Left lung (tissue), 10 donors: ENCODE measurements around the gene COL4A4. TPM values are rescaled to one million over a fixed set of nuclear protein-coding genes. Genes with fewer than 3 reads are reported as not detected.

Experiments
- ATAC-seq: fragments of 200-7000 bp; cut with Tn5 transposase; one replicate; pipeline ENCODE4 v1.9.1; 2020; ENCODE audit warnings: moderate library complexity
- DNase-seq, 4 donors: peaks; one replicate each; pipeline ENCODE4 v3.0.0-alpha.2; 2013 to 2020
- H3K27ac ChIP-seq, 2 donors: fragments of 200-600 bp; sonication (generic) in 1 of 2; one replicate each; pipeline versions ENCODE4 v1.5.0 to v1.8.0; 2020 to 2021
- H3K27me3 ChIP-seq, 2 donors: fragments of 200-600 bp; sonication (generic) in 1 of 2; one replicate each; pipeline versions ENCODE4 v1.5.0 to v1.8.0; 2020 to 2021
- H3K36me3 ChIP-seq, 2 donors: fragments of 200-600 bp; sonication (generic) in 1 of 2; one replicate each; pipeline versions ENCODE4 v1.5.0 to v1.8.0; 2020 to 2021
- H3K4me1 ChIP-seq, 2 donors: fragments of 200-600 bp; one replicate each; pipeline ENCODE4 v1.8.0; 2021
- H3K4me3 ChIP-seq, 2 donors: fragments of 200-600 bp; sonication (generic) in 1 of 2; one replicate each; pipeline versions ENCODE4 v1.5.0 to v1.8.0; 2020 to 2021; ENCODE audit warnings: mild to moderate bottlenecking in 1 of 2
- H3K9me3 ChIP-seq, 2 donors: fragments of 200-600 bp; sonication (generic) in 1 of 2; one replicate each; pipeline versions ENCODE4 v1.5.0 to v1.8.0; 2020 to 2021
- CTCF ChIP-seq, 2 donors: fragments of 200-600 bp; sonication (generic) in 1 of 2; IDR thresholded peaks; one replicate each; pipeline versions ENCODE4 v1.5.0 to v1.8.0; 2021; ENCODE audit warnings: antibody characterized with exemption in 2 of 2
- intact Hi-C, 2 donors: fragments of 100-400 bp; cut with DNase I; formaldehyde crosslinking; loops; one replicate each; pipeline versions ENCODE4 v1.11.2 to v1.14.2; 2022
- polyA plus RNA-seq, 6 donors: library from polyadenylated mRNA; unstranded; fragments of 120-200 nt; gene quantifications; one replicate each; pipeline ENCODE4 v1.2.1, GENCODE V29; 2013; ENCODE audit not compliant: insufficient read length in 6 of 6
- total RNA-seq, 2 donors: library from RNA; stranded (reverse); fragmentation: NEBNext Ultra II Directional; extraction: Animal tissue kit (Norgen Biotek cat#: 25700); gene quantifications; one replicate each; pipeline ENCODE4 v1.2.1, GENCODE V29; 2021
- donor health status: DM: no; HTN: yes; CAD: no.
- donor health status: DM: no; HTN: no; CAD: no.

The COL4A4 gene
- total and polyA plus RNA-seq, 8 donors = 5.4 to 51.2 (median 10.2) TPM

- Histone ChIP-seq H3K4me1 (no peaks in the 10 kb centered on the region), H3K27ac (no peak overlapping the region), H3K27me3 (no peaks in the 10 kb centered on the region), H3K4me3 (no peak overlapping the region), H3K36me3 (no peaks in the 10 kb centered on the region), H3K9me3 (no peaks in the 10 kb centered on the region)
- ATAC-seq (no peak), DNase-seq (no peak)
- intact Hi-C loops = loop anchor here in 1 of 2 donors (10.0 kb wide), 1 partner anchor 137 kb away; the partner anchor contains the start of gene RHBDD1
- TF ChIP-seq CTCF (IDR thresholded peaks at IDR 0.05) = no peak
Measured at GRCh38 chr2:226971770-226972169, 192.2 kb downstream of the COL4A4 start.

- ATAC-seq (no peak), DNase-seq (no peak)
- Histone ChIP-seq H3K27me3 (no peaks in the 10 kb centered on the region), H3K4me3 (no peak overlapping the region), H3K4me1 (no peaks in the 10 kb centered on the region), H3K27ac (no peak overlapping the region), H3K9me3 (no peaks in the 10 kb centered on the region), H3K36me3 (no peaks in the 10 kb centered on the region)
- TF ChIP-seq CTCF (IDR thresholded peaks at IDR 0.05) = no peak
- intact Hi-C loops = loop anchor here in 1 of 2 donors (10.0 kb wide), 1 partner anchor 136 kb away; the partner anchor contains the start of gene RHBDD1
Measured at GRCh38 chr2:226971084-226971483, 192.9 kb downstream of the COL4A4 start.

- Histone ChIP-seq H3K4me3 (no peak overlapping the region), H3K9me3 (no peaks in the 10 kb centered on the region), H3K4me1 (no peaks in the 10 kb centered on the region), H3K36me3 (no peaks in the 10 kb centered on the region), H3K27ac (no peak overlapping the region), H3K27me3 (no peaks in the 10 kb centered on the region)
- no peak for TF ChIP-seq CTCF (IDR thresholded peaks at IDR 0.05)
- DNase-seq (no peak), ATAC-seq (no peak)
- intact Hi-C loops = loop anchor here in 1 of 2 donors (10.0 kb wide), 1 partner anchor 136 kb away; the partner anchor contains the start of gene RHBDD1
Measured at GRCh38 chr2:226970362-226970761, 193.6 kb downstream of the COL4A4 start.

- no peak for DNase-seq
- no peak for TF ChIP-seq CTCF (IDR thresholded peaks at IDR 0.05)
- no peak overlapping the region for H3K4me3 ChIP-seq
- no peaks in the 10 kb centered on the region for H3K27me3 ChIP-seq
- no peaks in the 10 kb centered on the region for H3K4me1 ChIP-seq
- H3K9me3 ChIP-seq = no peaks in the 10 kb centered on the region
- no peak for ATAC-seq
- no peak overlapping the region for H3K27ac ChIP-seq
- intact Hi-C loops = loop anchor here in 1 of 2 donors (10.0 kb wide), 1 partner anchor 135 kb away; the partner anchor contains the start of gene RHBDD1
- no peaks in the 10 kb centered on the region for H3K36me3 ChIP-seq
Measured at GRCh38 chr2:226969417-226970080, 194.5 kb downstream of the COL4A4 start.

GRCh38 chr2:226965376-226965775 is 198.6 kb downstream of the COL4A4 start:
- intact Hi-C loops = no loop called here
- Histone ChIP-seq H3K4me3 (no peak overlapping the region), H3K27me3 (no peaks in the 10 kb centered on the region), H3K27ac (no peak overlapping the region), H3K9me3 (no peaks in the 10 kb centered on the region), H3K36me3 (no peaks in the 10 kb centered on the region), H3K4me1 (no peaks in the 10 kb centered on the region)
- ATAC-seq (no peak), DNase-seq (no peak)
- no peak for TF ChIP-seq CTCF (IDR thresholded peaks at IDR 0.05)
